Renal pelvis (tissue), 4 donors: ENCODE measurements around the gene KRTDAP. TPM values are rescaled to one million over a fixed set of nuclear protein-coding genes. Genes with fewer than 3 reads are reported as not detected.
"Not testable (repeated sequence)": the region's sequence is repeated elsewhere in the genome, so short reads cannot be mapped to it uniquely, and the experiment has no call there.

Experiments used
- DNase-seq: peaks from one replicate; pipeline ENCODE4 v3.0.0-alpha.2; 2013
- polyA plus RNA-seq, 3 donors: library from polyadenylated mRNA; unstranded; fragments of 120-200 nt; gene quantifications; one replicate each; pipeline ENCODE4 v1.2.1, GENCODE V29; 2013; ENCODE audit not compliant: insufficient read length in 3 of 3

The KRTDAP gene
- polyA plus RNA-seq, 3 donors: 0.48 to 1.6 (median 0.70) TPM

- no peak for DNase-seq
Observed at GRCh38 chr19:35486268-35486708, 4.0 kb downstream of the KRTDAP start.

GRCh38 chr19:35484252-35485036, 5.8 kb downstream of the KRTDAP start:
- no peak for DNase-seq

GRCh38 chr19:35483089-35483488, 7.2 kb downstream of the KRTDAP start:
- DNase-seq: no peak

DNA sequence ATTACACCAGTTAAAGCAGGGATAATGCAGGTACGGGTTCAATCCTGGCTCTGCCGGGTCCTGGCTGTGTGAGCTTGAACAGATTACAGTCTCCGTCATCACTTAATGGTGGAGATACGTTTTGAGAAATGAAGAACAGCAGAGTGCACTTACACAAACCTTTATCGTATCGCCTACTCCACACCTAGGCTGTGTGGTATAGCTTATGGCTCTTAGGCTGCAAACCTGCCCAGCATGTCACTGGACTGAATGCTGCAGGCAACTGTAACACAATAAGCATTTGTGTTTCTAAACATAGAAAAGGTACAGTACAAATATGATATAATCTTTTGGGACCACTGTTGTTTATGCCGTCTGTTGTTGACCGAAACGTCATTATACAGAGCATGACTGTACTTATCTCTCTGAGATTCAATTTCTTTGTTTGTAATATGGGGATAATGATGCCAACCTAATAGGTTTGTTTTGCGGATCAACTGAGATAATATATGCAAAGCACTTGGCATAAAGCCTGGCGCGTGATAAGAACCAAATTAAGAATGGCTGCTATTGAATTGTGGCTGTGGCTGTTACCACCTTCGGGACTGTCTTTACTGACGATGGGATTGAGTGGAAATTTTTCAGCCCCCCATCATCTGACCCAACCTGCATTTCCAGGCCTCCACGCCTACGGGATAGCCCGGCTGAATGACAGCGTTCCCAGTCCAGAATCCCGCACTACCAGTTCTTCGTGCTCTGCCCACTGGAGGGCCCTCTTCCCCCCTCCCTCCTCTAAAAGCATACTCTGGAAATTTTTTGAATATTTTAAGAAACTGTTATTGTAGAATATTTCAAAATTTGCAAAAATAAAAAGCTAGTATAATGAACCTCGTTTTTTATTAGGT, 11.2 kb downstream of the KRTDAP start:
- DNase-seq: no peak

DNA sequence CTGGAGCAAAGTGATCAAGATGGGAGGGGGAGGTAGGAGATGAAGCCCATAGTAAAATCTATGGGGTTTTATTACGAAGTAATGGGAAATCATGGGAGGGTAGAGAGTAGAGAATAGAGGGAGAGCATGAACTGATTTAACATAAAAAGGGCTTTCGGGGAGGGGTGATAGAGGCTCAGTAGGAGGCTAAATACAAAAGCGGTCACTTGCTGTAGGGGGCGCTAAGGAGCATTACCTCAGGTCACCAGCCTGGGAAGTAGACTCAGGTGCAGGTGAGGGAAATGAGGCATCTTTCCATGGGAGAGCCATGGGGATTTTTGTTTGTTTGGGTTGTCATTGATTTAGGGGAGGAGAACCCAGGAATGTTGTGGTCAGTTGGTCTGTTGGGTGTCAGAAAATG, 14.1 kb downstream of the KRTDAP start:
- no peak for DNase-seq

DNA sequence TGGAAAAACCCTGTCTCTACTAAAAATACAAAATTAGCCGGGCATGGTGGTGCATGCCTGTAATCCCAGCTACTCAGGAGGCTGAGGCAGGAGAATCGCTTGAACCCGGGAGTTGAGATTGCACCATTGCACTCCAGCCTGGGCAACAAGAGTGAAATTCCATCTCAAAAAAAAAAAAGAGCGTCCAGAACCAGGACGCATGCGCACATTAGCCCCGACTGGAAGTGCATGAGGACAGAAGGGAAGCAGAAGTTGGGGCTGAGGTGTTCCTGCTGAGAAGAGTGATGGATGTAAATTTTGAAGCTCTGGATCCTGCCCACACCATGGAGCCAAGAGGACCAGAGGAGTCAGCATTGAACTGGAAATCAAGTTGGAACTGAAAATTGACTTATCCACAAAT, 15.7 kb downstream of the KRTDAP start:
- not testable (repeated sequence) for DNase-seq

- DNase-seq: no peak
Observed at GRCh38 chr19:35474104-35474503, 16.2 kb downstream of the KRTDAP start.

GRCh38 chr19:35471946-35472345, 18.3 kb downstream of the KRTDAP start:
- no peak for DNase-seq

- not testable (repeated sequence) for DNase-seq
Observed at GRCh38 chr19:35471075-35471474, 19.2 kb downstream of the KRTDAP start.

DNA sequence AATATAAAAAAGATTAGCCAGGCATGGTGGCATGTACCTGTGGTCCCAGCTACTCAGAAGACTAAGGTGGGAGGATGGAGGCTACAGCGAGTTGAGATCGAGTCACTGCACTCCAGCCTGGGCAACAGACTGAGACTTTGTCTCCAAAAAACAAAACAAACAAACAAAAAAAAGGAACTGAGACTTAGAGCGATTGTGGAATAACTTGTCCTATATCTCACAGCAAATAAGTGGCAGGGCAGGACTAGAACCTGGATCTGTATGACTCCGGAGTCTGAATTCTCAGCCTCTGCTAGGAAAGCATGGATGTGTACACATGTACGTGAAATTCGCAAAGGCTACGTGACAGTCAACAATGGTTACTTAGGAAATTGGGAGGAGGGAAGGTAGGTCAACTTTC, 20.1 kb downstream of the KRTDAP start:
- DNase-seq: no peak

GRCh38 chr19:35468637-35469036, 21.6 kb downstream of the KRTDAP start:
- peak; percentile 17 for DNase-seq

DNA sequence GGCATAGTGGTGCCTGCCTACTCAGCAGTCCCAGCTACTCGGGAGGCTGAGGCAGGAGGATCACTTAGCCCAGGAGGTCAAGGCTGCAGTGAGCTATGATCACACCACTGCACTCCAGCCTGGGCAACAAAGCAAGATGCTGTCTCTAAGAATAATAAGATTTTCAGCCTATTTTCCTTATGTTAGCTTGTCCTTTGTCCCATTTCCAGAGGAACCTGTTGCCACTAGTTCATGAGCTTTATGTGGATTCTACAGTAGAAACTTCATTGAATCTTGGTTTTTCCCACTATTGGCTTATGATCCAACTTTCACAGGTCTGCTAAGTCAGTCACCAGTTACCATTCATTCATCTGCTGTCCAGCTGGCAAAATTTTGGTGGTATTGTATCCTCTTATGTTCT, 24.0 kb downstream of the KRTDAP start:
- DNase-seq: no peak

DNA sequence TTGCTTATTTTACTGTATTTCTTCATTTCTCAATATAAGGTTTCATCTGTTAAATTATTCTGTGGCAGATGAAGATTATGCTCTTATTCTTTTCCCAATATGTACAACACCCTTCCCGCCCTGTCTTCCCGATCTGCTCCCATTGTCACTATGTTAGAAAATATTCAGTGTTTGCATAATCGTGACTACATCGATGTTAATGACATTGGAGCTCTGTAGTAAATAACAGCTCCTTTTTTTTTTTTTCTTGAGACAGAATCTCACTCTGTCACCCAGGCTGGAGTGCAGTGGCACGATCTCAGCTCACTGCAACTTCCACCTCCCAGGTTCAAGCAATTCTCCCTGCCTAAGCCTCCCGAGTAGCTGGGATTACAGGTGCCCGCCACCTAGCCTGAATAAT, 27.3 kb downstream of the KRTDAP start:
- DNase-seq: not testable (repeated sequence)

GRCh38 chr19:35462476-35462953, 27.7 kb downstream of the KRTDAP start:
- DNase-seq: peak; percentile 12

GRCh38 chr19:35461788-35462187, 28.5 kb downstream of the KRTDAP start:
- DNase-seq: not testable (repeated sequence)

DNA sequence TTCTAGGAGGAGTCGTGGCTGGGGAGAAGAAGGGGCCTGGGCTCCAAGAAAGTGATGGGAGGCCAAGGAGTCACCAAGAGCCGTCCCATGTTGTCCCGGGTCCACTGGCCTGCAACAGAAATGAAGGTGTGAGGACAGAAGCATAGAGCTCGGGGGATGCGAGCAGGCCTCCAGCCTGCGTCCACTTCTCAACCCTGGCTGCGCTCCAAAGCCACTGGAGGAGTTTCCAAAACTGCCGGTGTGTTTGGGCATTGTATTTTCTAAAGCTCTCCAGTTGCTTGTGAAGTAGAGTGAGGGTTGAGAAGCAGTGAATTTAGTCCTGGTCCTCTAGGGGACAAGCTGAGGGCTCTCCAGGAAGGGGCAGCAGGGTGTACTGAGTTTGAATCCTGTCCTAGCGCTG, 29.2 kb downstream of the KRTDAP start:
- no peak for DNase-seq

GRCh38 chr19:35460608-35461007, 29.7 kb downstream of the KRTDAP start:
- no peak for DNase-seq

DNA sequence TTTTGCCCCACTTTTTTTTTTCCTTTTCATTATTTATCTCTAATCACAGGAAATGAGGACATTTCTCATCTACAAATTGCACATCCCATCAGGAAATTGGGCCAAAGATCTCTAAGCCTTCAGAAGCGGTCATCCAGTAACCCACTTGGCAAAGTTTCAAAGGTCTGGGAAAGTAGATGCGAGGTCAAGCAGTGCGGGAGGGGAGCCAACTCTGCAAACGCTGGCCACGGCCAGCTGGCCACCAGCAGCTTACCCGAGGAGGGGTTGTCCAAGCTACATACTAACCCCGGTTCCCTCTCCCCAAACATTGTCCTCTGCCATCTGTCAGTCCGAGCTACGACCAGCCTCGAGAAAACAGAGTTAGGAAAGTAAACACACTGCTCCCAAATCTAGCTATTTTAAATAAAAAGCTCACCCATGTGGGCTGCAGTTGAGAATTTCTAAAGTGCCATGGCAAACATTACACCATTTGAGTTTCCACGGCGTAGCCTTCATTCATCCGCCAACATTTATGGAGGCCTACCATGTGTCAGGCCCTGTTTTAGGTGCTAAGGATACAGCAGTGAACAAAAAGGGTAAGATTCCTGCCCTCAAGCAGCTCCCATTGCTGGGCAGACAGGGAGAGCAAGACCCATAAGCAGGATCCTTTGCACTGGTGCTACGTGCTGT, 30.7 kb downstream of the KRTDAP start:
- no peak for DNase-seq

DNA sequence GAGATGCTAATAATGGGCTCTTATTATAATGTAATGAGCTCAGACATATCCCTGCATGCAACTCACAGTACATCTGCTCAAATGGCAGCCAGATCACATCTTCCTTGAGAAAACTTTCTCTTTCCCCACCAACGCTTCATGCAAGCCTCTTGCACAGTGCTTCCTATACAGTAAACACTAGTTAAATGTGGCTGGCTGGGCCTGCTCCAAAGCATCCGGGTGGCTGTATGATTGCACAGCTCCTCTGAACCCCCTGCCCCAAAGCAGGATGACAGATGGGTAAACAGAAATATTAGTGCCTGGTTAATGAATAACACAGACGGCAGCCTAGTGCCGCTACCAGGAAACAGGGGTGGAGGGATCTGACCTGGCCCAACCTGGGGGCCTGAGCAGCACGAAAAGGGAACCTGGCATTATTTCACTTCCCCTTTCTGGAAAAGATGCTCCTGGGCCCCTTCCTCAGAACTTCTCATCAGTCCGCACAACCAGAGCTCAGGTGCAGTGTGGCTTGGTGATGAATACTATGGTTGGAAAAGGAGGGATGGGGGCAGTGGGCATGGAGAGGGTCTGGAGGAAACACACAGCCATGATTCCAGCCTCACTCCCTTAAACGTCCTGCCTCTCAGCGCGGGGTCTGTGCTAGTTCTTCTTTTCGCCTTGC, 31.4 kb downstream of the KRTDAP start:
- DNase-seq: no peak

DNA sequence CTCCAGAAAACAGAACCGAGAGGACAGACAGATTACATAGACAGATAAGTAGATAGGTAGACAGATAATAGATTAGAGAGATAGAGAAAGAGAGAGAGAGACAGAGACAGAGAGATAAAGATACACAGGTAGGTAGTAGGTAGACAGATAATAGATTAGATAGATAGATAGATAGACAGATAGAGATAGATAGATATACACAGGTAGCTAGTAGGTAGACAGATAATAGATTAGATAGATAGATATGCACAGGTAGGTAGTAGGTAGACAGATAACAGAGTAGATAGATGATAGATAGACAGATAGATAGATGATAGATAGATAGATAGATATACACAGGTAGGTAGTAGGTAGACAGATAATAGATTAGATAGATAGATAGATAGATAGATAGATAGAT, 32.1 kb downstream of the KRTDAP start:
- DNase-seq: no peak

GRCh38 chr19:35457173-35457572, 33.1 kb downstream of the KRTDAP start:
- no peak for DNase-seq
